ENCODE measurements around the gene DOCK6.

DNA sequence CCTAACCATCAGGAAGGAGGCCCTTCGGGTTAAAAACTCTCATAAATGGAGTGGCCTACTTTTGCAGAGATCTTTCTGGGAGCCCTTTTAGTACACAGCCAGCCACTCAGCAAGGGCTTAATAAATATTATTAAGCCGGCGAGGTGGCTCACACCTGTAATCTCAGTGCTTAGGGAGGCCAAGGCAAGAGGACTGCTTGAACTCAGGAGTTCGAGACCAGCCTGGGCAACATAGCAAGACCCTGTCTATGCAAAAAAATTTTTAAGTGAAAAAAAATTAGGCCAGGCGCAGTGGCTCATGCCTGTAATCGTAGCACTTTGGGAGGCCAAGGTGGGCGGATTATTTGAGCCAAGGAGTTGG is 64.2 kb downstream of the DOCK6 start:
- TF ChIP-seq, protein P1, sequence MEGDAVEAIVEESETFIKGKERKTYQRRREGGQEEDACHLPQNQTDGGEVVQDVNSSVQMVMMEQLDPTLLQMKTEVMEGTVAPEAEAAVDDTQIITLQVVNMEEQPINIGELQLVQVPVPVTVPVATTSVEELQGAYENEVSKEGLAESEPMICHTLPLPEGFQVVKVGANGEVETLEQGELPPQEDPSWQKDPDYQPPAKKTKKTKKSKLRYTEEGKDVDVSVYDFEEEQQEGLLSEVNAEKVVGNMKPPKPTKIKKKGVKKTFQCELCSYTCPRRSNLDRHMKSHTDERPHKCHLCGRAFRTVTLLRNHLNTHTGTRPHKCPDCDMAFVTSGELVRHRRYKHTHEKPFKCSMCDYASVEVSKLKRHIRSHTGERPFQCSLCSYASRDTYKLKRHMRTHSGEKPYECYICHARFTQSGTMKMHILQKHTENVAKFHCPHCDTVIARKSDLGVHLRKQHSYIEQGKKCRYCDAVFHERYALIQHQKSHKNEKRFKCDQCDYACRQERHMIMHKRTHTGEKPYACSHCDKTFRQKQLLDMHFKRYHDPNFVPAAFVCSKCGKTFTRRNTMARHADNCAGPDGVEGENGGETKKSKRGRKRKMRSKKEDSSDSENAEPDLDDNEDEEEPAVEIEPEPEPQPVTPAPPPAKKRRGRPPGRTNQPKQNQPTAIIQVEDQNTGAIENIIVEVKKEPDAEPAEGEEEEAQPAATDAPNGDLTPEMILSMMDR (conservative IDR thresholded peaks at IDR 0.05 in 1 of 2, IDR thresholded peaks at IDR 0.05 in 1 of 2; ENCODE audit: low read depth in 1 of 2, low read length in 2 of 2), result no peak
- TF ChIP-seq EZH2 (IDR thresholded peaks at IDR 0.05; ENCODE audit: low read length, missing control alignments), result no peak
